ENCODE data around the gene TRPM2. TPM values are rescaled to one million over a fixed set of nuclear protein-coding genes. Genes with fewer than 3 reads are reported as not detected.
A peak's percentile ranks its signal among the peaks of the same experiment; 100 is the strongest.

Gene TRPM2
- total RNA-seq, 2 experiments from 2014 or later: 1.9 to 2.9 TPM

- ATAC-seq (ENCODE audit: poor library complexity): no peak
- Mint-ChIP-seq H3K36me3 (ENCODE audit: low read depth) (no peaks in the 10 kb centered on the region), H3K4me1 (ENCODE audit: low read depth) (no peaks in the 10 kb centered on the region), H3K4me3 (no peak overlapping the region), H3K9me3 (no peaks in the 10 kb centered on the region), H3K27ac (no peak overlapping the region), H3K27me3 (peaks cover 4% of the 10 kb centered on the region)
- POLR2A ChIA-PET: no interaction called here
- no peaks in the 10 kb centered on the region for H3K4me1 ChIP-seq (ENCODE audit: insufficient read depth, low read length)
- no peak for TF ChIP-seq CTCF (IDR thresholded peaks at IDR 0.05)
- DNase-seq: no peak
- intact Hi-C loops (cut with DNase I, micrococcal nuclease): no loop called here
- H3K36me3 ChIP-seq (ENCODE audit: insufficient read depth, low read length): no peaks in the 10 kb centered on the region
- H3K9me3 ChIP-seq (ENCODE audit: control insufficient read depth in 1 of 2, insufficient read depth in 1 of 2, low read length in 2 of 2): peaks cover 0 to 13% of the 10 kb centered on the region in 2 experiments
- H3K27ac ChIP-seq (ENCODE audit: low read depth in 1 of 2, low read length in 2 of 2): no peak overlapping the region
- CTCF ChIA-PET: no interaction called here
- H3K4me3 ChIP-seq (ENCODE audit: low read length): no peak overlapping the region
- H3K27me3 ChIP-seq (ENCODE audit: control insufficient read depth in 1 of 2, insufficient read depth in 2 of 2, low read length in 2 of 2): peaks cover 0 to 2% of the 10 kb centered on the region in 2 experiments
These were observed 90.5 kb downstream of the TRPM2 start for GRCh38 chr21:44443891-44444285.

- H3K9me3 ChIP-seq (ENCODE audit: control insufficient read depth in 1 of 2, insufficient read depth in 1 of 2, low read length in 2 of 2): peaks cover 0 to 13% of the 10 kb centered on the region in 2 experiments
- ATAC-seq (ENCODE audit: poor library complexity) (no peak), DNase-seq (no peak)
- Mint-ChIP-seq H3K27ac (no peak overlapping the region), H3K4me3 (no peak overlapping the region), H3K4me1 (ENCODE audit: low read depth) (no peaks in the 10 kb centered on the region), H3K36me3 (ENCODE audit: low read depth) (no peaks in the 10 kb centered on the region), H3K27me3 (peaks cover 4% of the 10 kb centered on the region), H3K9me3 (no peaks in the 10 kb centered on the region)
- intact Hi-C loops (cut with DNase I, micrococcal nuclease): no loop called here
- H3K4me1 ChIP-seq (ENCODE audit: insufficient read depth, low read length): no peaks in the 10 kb centered on the region
- H3K27me3 ChIP-seq (ENCODE audit: control insufficient read depth in 1 of 2, insufficient read depth in 2 of 2, low read length in 2 of 2): peaks cover 0 to 3% of the 10 kb centered on the region in 2 experiments
- H3K27ac ChIP-seq (ENCODE audit: low read depth in 1 of 2, low read length in 2 of 2): no peak overlapping the region
- POLR2A ChIA-PET: no interaction called here
- TF ChIP-seq CTCF (IDR thresholded peaks at IDR 0.05): no peak
- CTCF ChIA-PET: no interaction called here
- no peak overlapping the region for H3K4me3 ChIP-seq (ENCODE audit: low read length)
- no peaks in the 10 kb centered on the region for H3K36me3 ChIP-seq (ENCODE audit: insufficient read depth, low read length)
These were observed 91.0 kb downstream of the TRPM2 start for GRCh38 chr21:44444286-44444931.

GRCh38 chr21:44445145-44445812 lies 91.9 kb downstream of the TRPM2 start:
- Mint-ChIP-seq H3K9me3 (no peaks in the 10 kb centered on the region), H3K27me3 (peaks cover 4% of the 10 kb centered on the region), H3K27ac (no peak overlapping the region), H3K36me3 (ENCODE audit: low read depth) (no peaks in the 10 kb centered on the region), H3K4me3 (no peak overlapping the region), H3K4me1 (ENCODE audit: low read depth) (no peaks in the 10 kb centered on the region)
- Histone ChIP-seq H3K36me3 (ENCODE audit: insufficient read depth, low read length) (no peaks in the 10 kb centered on the region), H3K27ac (ENCODE audit: low read depth in 1 of 2, low read length in 2 of 2) (no peak overlapping the region), H3K4me1 (ENCODE audit: insufficient read depth, low read length) (no peaks in the 10 kb centered on the region), H3K9me3 (ENCODE audit: control insufficient read depth in 1 of 2, insufficient read depth in 1 of 2, low read length in 2 of 2) (peaks cover 0 to 13% of the 10 kb centered on the region in 2 experiments), H3K4me3 (ENCODE audit: low read length) (no peak overlapping the region), H3K27me3 (ENCODE audit: control insufficient read depth in 1 of 2, insufficient read depth in 2 of 2, low read length in 2 of 2) (peaks cover 0 to 7% of the 10 kb centered on the region in 2 experiments)
- TF ChIP-seq CTCF (IDR thresholded peaks at IDR 0.05): no peak
- DNase-seq (peak in 1 of 14 experiments; percentile 17), ATAC-seq (ENCODE audit: poor library complexity) (no peak)
- ChIA-PET CTCF (no interaction called here), POLR2A (no interaction called here)
- intact Hi-C loops (cut with DNase I, micrococcal nuclease): no loop called here
